Panc1 (cell line): Measurements from ENCODE around the gene TMEFF1.

ENCODE experiments used
- CTCF ChIP-seq: fragments of 450-650 bp; IDR thresholded peaks from 2 replicates; pipeline ENCODE4 v1.5.1; 2017; ENCODE audit warnings: mild to moderate bottlenecking
- POLR2AphosphoS5 ChIP-seq: IDR thresholded peaks from 2 replicates; pipeline ENCODE4 v1.6.1; 2012; ENCODE audit warnings: mild to moderate bottlenecking, low read depth, low read length, moderate library complexity

DNA sequence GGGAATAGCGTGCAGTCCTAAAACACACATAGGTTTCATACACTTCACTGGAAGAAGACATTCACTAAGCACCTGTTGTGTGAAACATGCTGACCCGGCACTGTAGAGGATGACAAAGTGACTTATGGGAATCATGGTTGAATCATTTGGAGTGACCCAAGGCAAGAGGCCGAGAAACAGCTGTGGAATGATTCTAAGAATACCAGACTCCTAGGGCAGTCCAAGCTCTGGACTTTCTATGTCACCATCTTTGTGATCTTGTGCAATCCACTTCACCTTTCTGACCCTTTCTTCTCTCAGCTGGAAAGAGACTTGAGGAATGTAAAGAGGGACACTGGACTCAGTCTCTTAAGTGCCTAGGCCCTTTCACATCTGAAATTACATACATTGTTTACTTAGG, 32.9 kb upstream of the TMEFF1 start:
- TF ChIP-seq CTCF (no peak), POLR2AphosphoS5 (no peak)
